ENCODE data around the gene ALS2CL. TPM values are rescaled to one million over a fixed set of nuclear protein-coding genes. Genes with fewer than 3 reads are reported as not detected.

Gene ALS2CL
- total RNA-seq, 1 experiment from 2014 or later = 16.4 TPM

GRCh38 chr3:46666453-46666845 lies 27.0 kb downstream of the ALS2CL start:
- H3K79me2 ChIP-seq (ENCODE audit: insufficient read depth, low read length) = no peaks in the 10 kb centered on the region
- ChIA-PET CTCF (interaction anchor here (0.9 kb wide), 1 partner anchor 27 kb away, joined by 3 read pairs; the partner anchor contains the start of gene ALS2CL), RAD21 (ENCODE audit: low non-redundant PET in 1 of 2, low total read pairs in 2 of 2, uncharacterized antibody in 2 of 2, unreplicated experiment in 2 of 2) (no interaction called here), POLR2A (no interaction called here)
- no peaks in the 10 kb centered on the region; a peak in 1 of 4 replicates for H3K4me1 ChIP-seq (ENCODE audit: control insufficient read depth in 1 of 2, insufficient read depth in 2 of 2, low read length in 2 of 2)
- H3K27ac ChIP-seq (ENCODE audit: low read depth, low read length) = no peak overlapping the region
- H3K4me3 ChIP-seq (replicated peaks in 1 of 2; ENCODE audit: low read depth in 1 of 2, low read length in 2 of 2) = no peak overlapping the region
- H4K20me1 ChIP-seq (ENCODE audit: insufficient read depth) = no peaks in the 10 kb centered on the region
- no peaks in the 10 kb centered on the region for H3K36me3 ChIP-seq (ENCODE audit: control insufficient read depth in 1 of 2, insufficient read depth in 2 of 2, low read length in 2 of 2)
- BruUV-seq (replicated peaks) = no TSS peak
- no peak overlapping the region for H2AFZ ChIP-seq (ENCODE audit: low read depth, low read length, poor library complexity, severe bottlenecking)
- intact Hi-C loops (cut with micrococcal nuclease) = no loop called here
- H3K9me2 ChIP-seq (ENCODE audit: insufficient read depth) = no peaks in the 10 kb centered on the region
- ATAC-seq = no peak
- no peak overlapping the region for H3K4me2 ChIP-seq (ENCODE audit: low read length)
- no peaks in the 10 kb centered on the region for H3K27me3 ChIP-seq (ENCODE audit: insufficient read depth, low read length)
- TF ChIP-seq REST (IDR thresholded peaks at IDR 0.05; ENCODE audit: low read depth) (no peak), SIN3A (IDR thresholded peaks at IDR 0.05; ENCODE audit: low read depth) (no peak), YY1 (IDR thresholded peaks at IDR 0.05; ENCODE audit: extremely low read depth, insufficient replicate concordance, low read depth, low read length) (no peak), ATF3 (IDR thresholded peaks at IDR 0.05) (no peak), JUND (IDR thresholded peaks at IDR 0.05) (no peak), SRF (IDR thresholded peaks at IDR 0.05; ENCODE audit: low read depth) (no peak), EGR1 (IDR thresholded peaks at IDR 0.05; ENCODE audit: low read depth) (no peak), CBX3 (IDR thresholded peaks at IDR 0.05; ENCODE audit: low read depth) (no peak), FOSL1 (IDR thresholded peaks at IDR 0.05; ENCODE audit: low read depth) (no peak), MAX (IDR thresholded peaks at IDR 0.05) (no peak), ZBTB33 (IDR thresholded peaks at IDR 0.05; ENCODE audit: extremely low read depth, insufficient replicate concordance, low read length) (no peak)
- no peak for DNase-seq (ENCODE audit: low read depth, low spot score)
- H3K9me3 ChIP-seq (ENCODE audit: control insufficient read depth in 1 of 2, insufficient read depth in 1 of 2, low read depth in 1 of 2, low read length in 2 of 2) = no peaks in the 10 kb centered on the region
- no peak overlapping the region for H3K9ac ChIP-seq (ENCODE audit: low read length)

Data from HCT116 (cell line).